Stimulated activated CD4-positive, alpha-beta T cell treated with anti-CD3 and anti-CD28 coated beads, Interleukin-1b, Interleukin-23, amount 100 ng/mL, for 24 hours (primary cell): ENCODE data around the gene UGT1A8.
"Not testable (repeated sequence)": the region's sequence is repeated elsewhere in the genome, so short reads cannot be mapped to it uniquely, and the experiment has no call there.

Experiments
- DNase-seq, 4 experiments: peaks; one replicate each; pipeline ENCODE4 v3.0.0-alpha.2; 2020; ENCODE audit warnings: low read depth in 4 of 4, low spot score in 1 of 4

Gene UGT1A8

GRCh38 chr2:233714121-233714520 is 96.7 kb downstream of the UGT1A8 start:
- DNase-seq, result no peak

GRCh38 chr2:233718552-233718951 is 101.1 kb downstream of the UGT1A8 start, which contains the start of gene UGT1A4:
TSS of gene UGT1A4 (plus strand) at chr2:233718736. CDS start at chr2:233718821, 85 bp downstream.
- DNase-seq, result no peak

GRCh38 chr2:233728723-233729301 is 111.4 kb downstream of the UGT1A8 start, which contains the start of gene UGT1A3:
TSS of gene UGT1A3 (plus strand) at chr2:233729042. CDS start at chr2:233729127, 85 bp downstream.
- no peak for DNase-seq

- DNase-seq, result not testable (repeated sequence)
Observed at GRCh38 chr2:233736868-233737653, 119.6 kb downstream of the UGT1A8 start.

GRCh38 chr2:233740870-233741269 is 123.4 kb downstream of the UGT1A8 start:
- no peak for DNase-seq

GRCh38 chr2:233743464-233744259 is 126.2 kb downstream of the UGT1A8 start:
- no peak for DNase-seq

GRCh38 chr2:233745073-233745755 is 127.8 kb downstream of the UGT1A8 start:
- no peak for DNase-seq

- not testable (repeated sequence) for DNase-seq
Observed at GRCh38 chr2:233745838-233746237, 128.4 kb downstream of the UGT1A8 start.

GRCh38 chr2:233746475-233747282 is 129.2 kb downstream of the UGT1A8 start:
- DNase-seq, result no peak

- DNase-seq, result no peak
Observed at GRCh38 chr2:233747283-233747544, 129.8 kb downstream of the UGT1A8 start.

GRCh38 chr2:233750689-233751088 is 133.3 kb downstream of the UGT1A8 start:
- DNase-seq, result not testable (repeated sequence)

- not testable (repeated sequence) for DNase-seq
Observed at GRCh38 chr2:233751212-233752009, 134.0 kb downstream of the UGT1A8 start.

GRCh38 chr2:233754872-233755611 is 137.6 kb downstream of the UGT1A8 start:
- DNase-seq, result no peak

- no peak for DNase-seq
Observed at GRCh38 chr2:233756429-233757081, 139.1 kb downstream of the UGT1A8 start.

GRCh38 chr2:233758141-233758540 is 140.7 kb downstream of the UGT1A8 start:
- DNase-seq, result no peak

GRCh38 chr2:233758849-233759248 is 141.4 kb downstream of the UGT1A8 start:
- no peak for DNase-seq

- no peak for DNase-seq
Observed at GRCh38 chr2:233760043-233760442, 142.6 kb downstream of the UGT1A8 start, which contains the start of gene UGT1A1. TSS of gene UGT1A1 (plus strand) at chr2:233760270. CDS start at chr2:233760288, 18 bp downstream.

GRCh38 chr2:233761040-233761769 is 143.8 kb downstream of the UGT1A8 start:
- no peak for DNase-seq
